Lower leg skin (tissue), 4 donors: Measurements from ENCODE around the gene ANKIB1. TPM values are rescaled to one million over a fixed set of nuclear protein-coding genes. Genes with fewer than 3 reads are reported as not detected.
"Not testable (repeated sequence)": the region's sequence is repeated elsewhere in the genome, so short reads cannot be mapped to it uniquely, and the experiment has no call there.

Source experiments
- DNase-seq, 2 donors: peaks; one replicate each; pipeline ENCODE4 v3.0.0-alpha.2; 2019; ENCODE audit warnings: low spot score in 2 of 2
- H3K4me3 ChIP-seq: fragments of 200-600 bp; sonication (generic); 2 replicates; pipeline ENCODE4 v1.5.1; 2017; ENCODE audit warnings: mild to moderate bottlenecking, low read depth; ENCODE audit not compliant: poor library complexity, severe bottlenecking
- CTCF ChIP-seq, 3 donors: fragments of 450-650 bp; IDR thresholded peaks; one replicate each; pipeline ENCODE4 v1.5.1; 2016; ENCODE audit warnings: antibody characterized with exemption in 3 of 3, mild to moderate bottlenecking in 3 of 3, moderate library complexity in 2 of 3
- POLR2A ChIP-seq, 2 donors: fragments of 450-650 bp; IDR thresholded peaks; one replicate each; pipeline ENCODE4 v1.6.1; 2016 to 2017; ENCODE audit warnings: antibody characterized with exemption in 2 of 2, mild to moderate bottlenecking in 1 of 2, moderate library complexity in 1 of 2
- WGBS, 2 donors: methylation state at CpG; one replicate each; pipeline ENCODE4 v1.1.5; 2018; 5-methylcytosine and 5-hydroxymethylcytosine counted together
- intact Hi-C: fragments of 100-400 bp; cut with DNase I; formaldehyde crosslinking; loops from one replicate; pipeline ENCODE4 v1.15.0; 2023; ENCODE audit warnings: low total_unique reads
- total RNA-seq, 4 donors: library from RNA; depleted of rRNA; stranded (reverse); fragments of >200 nt; gene quantifications; one replicate each; pipeline ENCODE4 v1.1.0, GENCODE V29; 2016

Gene ANKIB1
- total RNA-seq, 4 donors from 2014 or later = 26.9 to 57.7 (median 34.5) TPM

DNA sequence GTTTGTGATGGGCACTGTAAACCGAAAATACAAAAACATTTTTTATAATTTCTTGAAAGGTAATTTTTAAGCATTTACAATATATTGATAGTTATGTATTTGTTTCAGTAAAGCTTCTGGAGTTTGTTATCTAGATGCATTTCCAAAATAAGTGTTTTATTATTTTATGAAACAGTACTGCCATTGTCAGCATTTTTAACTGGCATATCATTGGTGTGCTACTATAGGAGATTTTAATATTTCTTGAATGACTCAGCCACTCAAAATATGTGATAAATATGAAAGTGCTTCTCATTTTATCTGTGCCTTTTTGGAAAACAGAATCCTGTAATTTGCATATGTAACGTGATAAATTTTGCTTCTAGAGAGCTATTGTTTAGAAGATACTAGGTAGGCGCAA lies 97.9 kb downstream of the ANKIB1 start:
- intact Hi-C loops = no loop called here
- TF ChIP-seq CTCF (IDR thresholded peaks at IDR 0.05) = no peak
- no peak for TF ChIP-seq POLR2A (IDR thresholded peaks at IDR 0.05)
- no peak for DNase-seq
- no peak overlapping the region for H3K4me3 ChIP-seq
- WGBS, 2 donors = 98 to 99% methylated on average over 3 of the region's 3 CpGs

GRCh38 chr7:92352009-92352408 lies 106.2 kb downstream of the ANKIB1 start:
- DNase-seq = no peak
- H3K4me3 ChIP-seq = no peak overlapping the region
- TF ChIP-seq CTCF (IDR thresholded peaks at IDR 0.05) = no peak
- intact Hi-C loops = no loop called here

- TF ChIP-seq POLR2A (IDR thresholded peaks at IDR 0.05) (no peak), CTCF (IDR thresholded peaks at IDR 0.05) (no peak)
- intact Hi-C loops = no loop called here
- no peak overlapping the region for H3K4me3 ChIP-seq
- no peak for DNase-seq
- WGBS, 2 donors = 95 to 96% methylated on average over 1 of the region's 1 CpG
Observed at GRCh38 chr7:92354214-92354613, 108.4 kb downstream of the ANKIB1 start.

DNA sequence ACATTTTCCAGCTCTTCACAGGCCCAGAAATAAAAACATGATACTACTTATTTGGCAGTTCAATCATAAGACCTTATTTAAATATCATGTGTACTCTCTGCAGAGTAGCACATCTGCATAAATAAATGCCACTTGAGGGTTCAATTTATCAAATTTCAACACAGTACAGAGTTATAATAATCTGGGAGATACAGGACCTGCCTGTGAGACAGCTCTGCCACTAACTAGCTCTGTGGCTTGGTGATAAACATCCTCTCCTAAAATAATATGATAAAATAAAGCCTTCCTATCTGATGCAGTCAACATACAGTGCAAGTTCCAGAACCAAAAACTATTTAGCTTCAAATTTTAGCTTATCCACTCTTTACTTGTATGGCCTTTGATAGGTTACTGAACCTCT lies 110.6 kb downstream of the ANKIB1 start:
- no peak overlapping the region for H3K4me3 ChIP-seq
- TF ChIP-seq CTCF (IDR thresholded peaks at IDR 0.05) (no peak), POLR2A (IDR thresholded peaks at IDR 0.05) (no peak)
- intact Hi-C loops = no loop called here
- no peak for DNase-seq

- 96 to 97% methylated on average over 4 of the region's 4 CpGs for WGBS, 2 donors
- no peak for TF ChIP-seq POLR2A (IDR thresholded peaks at IDR 0.05)
- TF ChIP-seq CTCF (IDR thresholded peaks at IDR 0.05) = no peak
- DNase-seq = no peak
- intact Hi-C loops = no loop called here
- no peak overlapping the region for H3K4me3 ChIP-seq
Observed at GRCh38 chr7:92357260-92357659, 111.5 kb downstream of the ANKIB1 start.

GRCh38 chr7:92359179-92359578 lies 113.4 kb downstream of the ANKIB1 start:
- DNase-seq, H3K4me3 ChIP-seq, intact Hi-C loops: not testable (repeated sequence)
- 96% methylated on average over 2 of the region's 2 CpGs for WGBS, 2 donors
